ENCODE data around the gene BNC1.

BNC1 gene, protein sequence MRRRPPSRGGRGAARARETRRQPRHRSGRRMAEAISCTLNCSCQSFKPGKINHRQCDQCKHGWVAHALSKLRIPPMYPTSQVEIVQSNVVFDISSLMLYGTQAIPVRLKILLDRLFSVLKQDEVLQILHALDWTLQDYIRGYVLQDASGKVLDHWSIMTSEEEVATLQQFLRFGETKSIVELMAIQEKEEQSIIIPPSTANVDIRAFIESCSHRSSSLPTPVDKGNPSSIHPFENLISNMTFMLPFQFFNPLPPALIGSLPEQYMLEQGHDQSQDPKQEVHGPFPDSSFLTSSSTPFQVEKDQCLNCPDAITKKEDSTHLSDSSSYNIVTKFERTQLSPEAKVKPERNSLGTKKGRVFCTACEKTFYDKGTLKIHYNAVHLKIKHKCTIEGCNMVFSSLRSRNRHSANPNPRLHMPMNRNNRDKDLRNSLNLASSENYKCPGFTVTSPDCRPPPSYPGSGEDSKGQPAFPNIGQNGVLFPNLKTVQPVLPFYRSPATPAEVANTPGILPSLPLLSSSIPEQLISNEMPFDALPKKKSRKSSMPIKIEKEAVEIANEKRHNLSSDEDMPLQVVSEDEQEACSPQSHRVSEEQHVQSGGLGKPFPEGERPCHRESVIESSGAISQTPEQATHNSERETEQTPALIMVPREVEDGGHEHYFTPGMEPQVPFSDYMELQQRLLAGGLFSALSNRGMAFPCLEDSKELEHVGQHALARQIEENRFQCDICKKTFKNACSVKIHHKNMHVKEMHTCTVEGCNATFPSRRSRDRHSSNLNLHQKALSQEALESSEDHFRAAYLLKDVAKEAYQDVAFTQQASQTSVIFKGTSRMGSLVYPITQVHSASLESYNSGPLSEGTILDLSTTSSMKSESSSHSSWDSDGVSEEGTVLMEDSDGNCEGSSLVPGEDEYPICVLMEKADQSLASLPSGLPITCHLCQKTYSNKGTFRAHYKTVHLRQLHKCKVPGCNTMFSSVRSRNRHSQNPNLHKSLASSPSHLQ

GRCh38 chr15:83284559-83285283 lies at the start of gene BNC1:
Gene BNC1, minus strand, starts transcription at chr15:83284664. Its CDS starts 36 bp downstream, at chr15:83284628.
- DNase-seq = peak; percentile 48

GRCh38 chr15:83327041-83327440 lies 42.6 kb upstream of the BNC1 start:
- DNase-seq = no peak

- no peak for DNase-seq
Measured at GRCh38 chr15:83324799-83325198, 40.3 kb upstream of the BNC1 start.

DNA sequence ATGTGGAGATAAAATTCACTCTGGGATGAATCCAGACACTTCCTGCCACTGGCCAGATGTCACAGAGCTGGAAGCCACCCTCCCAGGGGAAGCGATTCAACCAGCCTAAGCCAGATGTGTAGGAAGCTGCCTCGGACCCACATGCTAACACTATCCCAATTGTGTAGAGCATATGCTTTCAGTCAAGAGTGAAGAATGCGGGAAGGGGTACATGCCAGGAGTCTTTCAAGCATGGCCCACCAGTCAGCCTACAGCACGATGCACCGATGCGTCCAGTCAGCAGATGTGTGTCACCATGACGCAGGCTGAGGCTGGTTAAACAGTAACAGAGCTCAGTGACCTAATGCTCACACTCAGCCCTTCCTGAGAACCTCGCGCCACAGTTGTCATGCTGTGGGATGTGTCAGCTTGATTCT lies 38.8 kb upstream of the BNC1 start:
- DNase-seq = peak; percentile 92

DNA sequence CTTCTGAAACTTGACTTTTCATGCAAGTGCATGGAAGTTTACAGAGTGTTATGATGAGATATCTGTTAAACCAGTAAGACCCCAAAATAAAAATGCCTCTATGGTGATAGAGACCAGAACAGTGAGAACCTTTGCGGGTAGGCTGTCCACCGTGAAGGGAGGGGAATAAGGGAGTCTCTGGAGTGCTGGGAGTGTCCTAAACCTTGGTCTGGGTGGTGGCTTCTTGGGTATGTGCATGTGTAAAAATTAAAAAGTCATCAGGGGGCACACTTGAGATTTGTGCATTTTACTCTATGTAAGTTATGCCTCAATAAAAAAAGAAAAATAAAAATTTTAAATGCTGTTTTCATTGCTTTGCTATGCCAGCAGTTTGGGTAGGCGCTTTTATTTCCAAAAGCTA lies 38.2 kb upstream of the BNC1 start:
- no peak for DNase-seq

DNA sequence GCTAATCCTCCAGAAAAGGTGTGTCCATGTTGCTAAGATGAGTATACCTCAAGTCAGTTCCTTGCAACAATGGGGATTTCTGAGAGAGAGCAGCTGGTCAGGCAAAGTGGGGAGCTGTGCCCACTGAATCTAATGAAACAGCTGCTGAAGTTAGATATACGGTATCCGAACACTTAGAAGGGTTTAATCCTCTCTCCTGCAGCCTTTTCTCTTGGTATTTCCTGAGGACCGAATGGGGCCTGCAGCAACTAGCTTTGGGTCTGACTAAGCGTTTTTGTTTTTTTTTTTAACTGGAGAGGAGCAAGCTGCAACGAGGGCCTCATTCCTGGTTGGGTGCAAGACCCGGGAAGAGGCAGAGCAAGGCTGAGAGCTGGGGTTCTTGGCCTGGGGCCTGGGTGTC lies 37.6 kb upstream of the BNC1 start:
- peak; percentile 61 for DNase-seq

DNA sequence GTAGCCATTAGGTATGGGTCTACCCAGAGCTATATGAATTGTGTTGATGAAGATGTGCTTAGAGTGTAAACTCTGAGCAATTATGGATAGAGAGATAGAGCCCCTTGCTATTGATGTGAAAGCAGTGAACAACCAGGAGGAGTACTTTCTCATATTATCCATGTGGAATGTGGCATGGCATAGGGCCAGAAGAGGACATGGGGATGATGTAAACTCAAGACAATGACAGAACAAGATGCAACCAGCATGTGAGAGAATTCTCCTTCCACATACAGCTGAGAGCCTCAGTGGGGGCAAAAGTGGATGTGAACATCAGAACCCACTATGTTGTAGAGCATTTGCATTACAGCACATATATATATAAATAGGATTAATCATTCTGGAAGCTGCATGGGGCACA lies 36.4 kb upstream of the BNC1 start:
- peak; percentile 77 for DNase-seq

DNA sequence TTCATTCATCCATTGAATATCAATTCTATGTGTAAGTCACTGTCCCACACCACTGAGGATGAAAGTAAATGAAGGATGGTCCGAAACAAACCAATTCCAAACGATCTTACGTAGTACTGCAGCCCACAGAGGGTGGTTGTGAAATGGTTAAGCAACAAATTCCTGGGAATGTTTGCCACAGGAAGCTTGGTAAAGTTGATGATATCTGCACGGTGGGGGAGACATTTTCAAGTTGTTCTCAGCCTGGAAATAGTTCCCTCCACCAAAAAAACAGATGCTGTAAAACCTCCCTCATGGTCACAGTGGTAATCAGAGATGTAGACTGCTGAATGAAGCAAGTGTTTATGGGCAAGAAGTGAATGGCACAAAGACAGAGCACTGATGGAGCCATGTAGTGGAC lies 35.9 kb upstream of the BNC1 start:
- DNase-seq = peak; percentile 75

GRCh38 chr15:83319771-83320170 lies 35.3 kb upstream of the BNC1 start:
- no peak for DNase-seq

DNA sequence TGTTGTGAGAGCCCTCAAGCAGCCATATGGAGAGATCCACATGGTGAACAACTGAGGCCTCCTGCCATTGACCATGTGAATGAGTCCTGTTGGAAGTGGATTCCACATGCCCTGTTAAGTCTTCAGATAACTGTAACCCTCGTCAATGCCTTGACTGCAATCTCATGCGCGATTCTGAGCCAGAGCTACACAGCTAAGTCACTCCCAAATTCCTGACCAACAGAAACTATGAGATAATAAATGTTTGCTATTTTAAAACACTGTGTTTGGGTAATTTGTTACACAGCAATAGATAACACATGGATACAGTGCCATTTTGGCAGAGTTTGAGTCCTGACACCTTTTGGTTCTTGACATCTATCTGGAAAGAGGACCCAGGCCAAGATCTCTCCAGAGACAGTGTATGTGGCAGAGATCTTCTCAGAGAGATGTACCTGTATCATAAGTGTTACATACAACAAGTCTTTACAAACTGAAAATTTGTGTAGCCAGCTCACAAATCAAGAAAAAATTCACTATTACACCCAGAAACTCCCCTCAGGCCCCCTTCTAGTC lies 34.5 kb upstream of the BNC1 start:
- no peak for DNase-seq

GRCh38 chr15:83318036-83318435 lies 33.6 kb upstream of the BNC1 start:
- DNase-seq = no peak

GRCh38 chr15:83312071-83312470 lies 27.6 kb upstream of the BNC1 start:
- peak; percentile 55 for DNase-seq

DNA sequence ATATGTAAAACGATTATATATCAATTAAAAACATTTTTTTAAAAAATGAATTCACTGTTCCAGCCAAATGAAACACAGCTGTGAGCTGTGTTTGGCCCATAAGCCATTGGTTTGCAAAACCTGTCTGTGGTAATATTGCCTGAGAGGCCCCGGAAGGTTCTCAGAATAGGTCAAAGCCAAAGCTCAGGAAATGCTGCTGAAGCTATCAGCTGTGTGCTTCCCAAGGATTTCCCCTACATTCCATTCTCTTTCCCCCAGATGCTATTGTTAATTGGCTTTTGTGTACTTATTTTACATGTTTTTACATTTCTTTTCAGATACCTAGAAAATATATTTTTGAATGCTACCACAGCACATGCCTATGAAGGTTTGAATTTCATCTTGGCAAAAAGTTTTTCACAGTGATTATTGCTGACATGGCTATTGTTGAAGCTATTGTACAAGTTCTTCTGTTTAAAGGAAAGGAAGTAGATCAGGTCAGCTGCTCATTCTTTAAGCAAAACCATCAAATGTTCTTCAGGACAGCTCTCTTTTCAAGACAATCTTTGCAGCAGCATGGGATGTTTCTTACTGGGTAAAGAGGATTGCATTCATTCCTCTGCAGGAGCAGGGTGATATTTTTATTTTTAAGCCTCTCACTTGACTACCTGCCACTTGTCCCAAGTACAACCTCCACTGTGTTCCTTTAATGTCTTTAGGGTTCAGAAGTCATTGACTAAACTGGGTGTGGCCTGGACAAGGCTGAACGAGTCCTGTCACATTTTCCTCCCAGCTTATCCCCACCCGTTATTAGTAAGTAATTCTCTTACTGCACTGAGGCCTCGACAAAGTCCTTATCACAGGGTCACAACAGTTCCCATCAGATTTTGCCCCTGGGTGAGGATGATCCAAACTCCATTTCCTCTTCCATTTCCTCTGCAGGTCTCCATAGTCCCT lies 26.3 kb upstream of the BNC1 start:
- peak; percentile 23 for DNase-seq

DNA sequence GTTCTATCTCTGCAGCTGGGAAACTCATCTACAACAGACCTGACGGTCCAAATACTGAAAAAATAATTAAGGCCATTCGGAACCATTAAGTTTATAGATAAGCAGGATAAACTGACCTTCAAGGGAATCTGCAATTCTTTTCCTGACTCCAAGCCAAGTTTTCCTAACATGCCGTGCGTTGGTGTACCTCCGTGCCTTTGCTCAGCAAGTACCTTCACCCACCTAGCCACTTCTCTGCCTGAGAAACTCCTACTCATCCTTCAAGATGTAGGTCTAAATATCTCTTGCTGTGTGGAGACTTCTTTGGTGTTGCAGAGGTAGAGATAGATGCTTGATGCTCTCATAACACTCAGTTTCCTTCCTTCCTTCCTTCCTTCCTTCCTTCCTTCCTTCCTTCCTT lies 24.2 kb upstream of the BNC1 start:
- DNase-seq = no peak

DNA sequence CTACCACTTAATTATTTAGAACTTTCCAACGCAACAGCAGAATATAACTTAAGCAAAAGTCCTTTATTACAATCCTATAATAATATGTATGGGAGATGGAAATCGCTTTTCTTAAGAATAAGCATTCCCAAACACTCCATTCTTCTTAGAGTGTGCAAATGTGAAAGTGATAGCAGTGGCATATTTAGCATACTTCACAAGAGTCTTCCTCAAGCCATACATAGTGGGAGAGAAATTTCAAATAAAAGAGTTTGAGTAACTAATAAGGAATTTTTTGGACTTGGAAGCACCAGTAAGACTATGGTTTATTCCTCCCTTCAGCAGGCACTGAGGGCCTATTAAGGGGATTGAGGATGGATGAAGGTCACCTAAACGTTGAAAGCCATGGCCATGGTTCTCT lies 22.1 kb upstream of the BNC1 start:
- peak; percentile 41 for DNase-seq

DNA sequence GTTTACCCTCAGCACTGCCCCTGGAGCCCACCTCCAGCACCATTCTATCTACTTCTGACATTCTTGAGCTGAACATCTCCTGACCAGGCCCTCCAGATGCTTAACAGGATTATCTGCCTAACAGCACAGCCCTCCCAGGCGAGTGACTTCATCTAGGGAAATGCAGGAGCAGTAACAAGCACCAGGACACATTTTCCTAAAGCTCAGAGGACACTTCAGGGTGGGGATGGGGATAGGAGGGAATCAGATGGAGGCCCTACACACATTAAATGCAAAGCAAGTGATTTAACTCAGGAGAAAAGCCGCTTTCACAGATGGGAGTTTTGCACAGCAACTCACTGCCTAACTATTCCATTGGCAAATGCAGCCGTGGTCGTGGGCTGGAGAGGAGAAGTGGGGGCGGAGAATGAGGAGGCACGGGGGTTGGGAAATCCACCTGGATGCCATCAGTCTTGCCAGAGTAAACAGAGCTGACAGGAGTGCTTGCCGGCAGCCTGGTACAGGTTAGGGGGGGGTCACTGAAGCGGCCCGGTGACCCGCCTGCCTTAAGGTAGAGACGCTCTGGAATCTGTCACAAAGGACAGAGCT lies 21.3 kb upstream of the BNC1 start:
- peak; percentile 16 for DNase-seq

- no peak for DNase-seq
Measured at GRCh38 chr15:83304861-83305703, 20.6 kb upstream of the BNC1 start.

DNA sequence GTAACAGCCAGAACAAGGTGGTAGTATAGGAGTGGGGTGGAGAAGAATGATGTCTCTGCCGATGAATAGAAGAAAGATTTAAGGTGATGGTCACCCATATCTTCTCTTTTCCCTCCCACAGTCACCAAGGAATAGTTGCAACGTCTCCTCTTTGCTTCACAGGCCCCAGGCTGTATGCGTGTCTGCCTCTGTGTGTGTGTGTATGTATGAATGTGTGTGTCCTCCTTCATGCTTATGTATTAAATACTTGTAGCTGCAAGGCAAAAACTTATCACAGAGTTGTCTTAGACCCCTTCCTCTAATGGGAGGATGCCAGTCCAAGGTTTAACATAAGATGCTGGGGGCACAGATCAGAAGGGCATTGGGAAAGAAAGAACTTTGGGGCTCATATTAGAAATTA lies 19.1 kb upstream of the BNC1 start:
- DNase-seq = no peak

DNA sequence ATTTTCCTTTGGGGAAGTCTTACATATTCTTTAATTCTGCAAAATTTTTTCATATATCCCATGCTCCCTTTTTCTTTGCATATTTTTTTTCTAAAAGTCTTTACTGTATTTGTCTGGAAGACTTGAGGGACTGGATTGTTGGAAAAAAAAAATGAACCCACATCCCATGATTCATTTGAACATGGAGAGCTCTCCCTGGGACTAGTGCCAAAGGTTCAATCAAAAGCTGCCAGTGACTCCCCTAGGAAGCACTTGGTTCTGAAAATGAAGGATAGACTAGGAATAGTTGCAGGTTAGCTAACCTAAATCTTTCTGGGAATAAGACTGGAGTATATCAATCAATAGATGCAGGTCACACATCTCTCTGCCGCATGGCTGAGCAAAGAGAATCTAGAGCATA lies 16.4 kb upstream of the BNC1 start:
- peak; percentile 48 for DNase-seq

DNA sequence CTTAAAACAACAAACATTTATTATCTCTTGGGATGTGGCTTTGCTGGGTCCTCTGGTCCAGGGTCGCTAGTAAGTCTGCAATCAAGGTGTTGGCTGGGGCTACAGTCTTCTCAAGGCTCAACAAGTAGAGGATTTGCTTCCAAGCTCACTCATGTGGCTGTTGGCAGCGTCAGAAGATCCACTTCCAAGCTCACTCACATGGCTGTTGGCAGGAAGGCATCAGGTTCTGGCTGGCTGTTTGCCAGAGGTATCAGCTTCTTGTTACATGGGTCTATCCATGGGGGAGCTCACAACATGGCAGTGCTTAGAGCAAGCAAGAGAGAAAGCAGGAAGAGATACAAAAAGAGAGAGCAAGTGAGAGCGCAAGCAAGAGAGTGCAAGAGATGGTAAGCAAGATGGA lies 15.0 kb upstream of the BNC1 start:
- DNase-seq = no peak
